Measurements from ENCODE around the gene RAI1. TPM values are rescaled to one million over a fixed set of nuclear protein-coding genes. Genes with fewer than 3 reads are reported as not detected.

RAI1 gene
- total RNA-seq, 2 donors from 2014 or later = 35.9 to 42.9 TPM

DNA sequence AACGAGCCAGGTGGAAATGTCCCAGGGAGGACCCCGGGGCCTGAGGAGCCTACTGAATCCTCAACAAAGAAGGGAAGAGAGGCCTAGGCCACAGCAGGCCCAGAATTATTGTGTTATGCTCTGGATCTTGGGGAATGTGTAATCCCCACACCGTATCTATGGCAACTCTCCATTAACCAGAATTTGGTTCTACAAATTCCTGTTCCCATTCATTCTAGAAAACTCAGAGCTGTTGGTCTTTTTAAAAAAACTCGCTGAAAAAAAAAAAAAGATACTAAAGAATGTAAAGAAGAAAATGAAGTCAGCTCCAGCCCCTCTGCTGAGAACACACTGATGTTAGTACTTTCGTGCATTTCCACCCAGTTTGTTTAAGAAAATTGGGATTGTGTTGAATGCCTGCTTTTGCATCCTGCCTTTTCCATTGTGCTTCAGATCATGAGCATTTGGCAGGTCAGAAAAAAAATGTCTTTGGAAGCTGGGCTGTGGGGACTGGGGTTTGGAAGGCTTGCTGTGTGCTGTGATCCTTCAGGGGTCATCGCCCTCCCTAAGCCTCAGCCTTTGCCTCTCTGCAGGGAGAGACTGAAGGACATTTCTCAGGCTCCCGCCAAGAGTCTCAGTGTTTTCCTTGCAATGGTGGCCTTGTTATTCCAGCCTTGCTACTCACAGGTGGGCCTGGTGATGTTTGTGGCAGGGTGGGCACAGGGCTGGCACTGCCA, 86.1 kb downstream of the RAI1 start:
- H3K4me3 Mint-ChIP-seq = no peak overlapping the region
- H3K36me3 Mint-ChIP-seq (ENCODE audit: low read depth) = peaks cover 16% of the 10 kb centered on the region
- Histone ChIP-seq H3K9me3 (ENCODE audit: control insufficient read depth, low read length) (no peaks in the 10 kb centered on the region), H3K27ac (ENCODE audit: low read depth, low read length) (peak overlapping the region; percentile 95), H3K27me3 (ENCODE audit: control insufficient read depth, insufficient read depth, low read length, poor library complexity, severe bottlenecking) (no peaks in the 10 kb centered on the region), H3K4me1 (ENCODE audit: control insufficient read depth, insufficient read depth, low read length) (peaks cover 4% of the 10 kb centered on the region), H3K9ac (ENCODE audit: extremely low read depth, low read length, poor library complexity, severe bottlenecking) (no peak overlapping the region), H3K36me3 (ENCODE audit: control insufficient read depth, insufficient read depth, low read length) (no peaks in the 10 kb centered on the region), H3K4me3 (ENCODE audit: low read length) (no peak overlapping the region)
- TF ChIP-seq, protein P1, sequence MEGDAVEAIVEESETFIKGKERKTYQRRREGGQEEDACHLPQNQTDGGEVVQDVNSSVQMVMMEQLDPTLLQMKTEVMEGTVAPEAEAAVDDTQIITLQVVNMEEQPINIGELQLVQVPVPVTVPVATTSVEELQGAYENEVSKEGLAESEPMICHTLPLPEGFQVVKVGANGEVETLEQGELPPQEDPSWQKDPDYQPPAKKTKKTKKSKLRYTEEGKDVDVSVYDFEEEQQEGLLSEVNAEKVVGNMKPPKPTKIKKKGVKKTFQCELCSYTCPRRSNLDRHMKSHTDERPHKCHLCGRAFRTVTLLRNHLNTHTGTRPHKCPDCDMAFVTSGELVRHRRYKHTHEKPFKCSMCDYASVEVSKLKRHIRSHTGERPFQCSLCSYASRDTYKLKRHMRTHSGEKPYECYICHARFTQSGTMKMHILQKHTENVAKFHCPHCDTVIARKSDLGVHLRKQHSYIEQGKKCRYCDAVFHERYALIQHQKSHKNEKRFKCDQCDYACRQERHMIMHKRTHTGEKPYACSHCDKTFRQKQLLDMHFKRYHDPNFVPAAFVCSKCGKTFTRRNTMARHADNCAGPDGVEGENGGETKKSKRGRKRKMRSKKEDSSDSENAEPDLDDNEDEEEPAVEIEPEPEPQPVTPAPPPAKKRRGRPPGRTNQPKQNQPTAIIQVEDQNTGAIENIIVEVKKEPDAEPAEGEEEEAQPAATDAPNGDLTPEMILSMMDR (conservative IDR thresholded peaks at IDR 0.05) = no peak
- peaks cover 2% of the 10 kb centered on the region for H3K27me3 Mint-ChIP-seq (ENCODE audit: insufficient read depth)
- H3K27ac Mint-ChIP-seq = no peak overlapping the region
- no peak for DNase-seq
- H3K4me1 Mint-ChIP-seq = peaks cover 5% of the 10 kb centered on the region
- H3K9me3 Mint-ChIP-seq = no peaks in the 10 kb centered on the region
- WGBS, 2 experiments (ENCODE audit: insufficient coverage in 1 of 2, insufficient read length in 1 of 2) = 84 to 91% methylated on average over 6 to 7 of the region's 7 CpGs

DNA sequence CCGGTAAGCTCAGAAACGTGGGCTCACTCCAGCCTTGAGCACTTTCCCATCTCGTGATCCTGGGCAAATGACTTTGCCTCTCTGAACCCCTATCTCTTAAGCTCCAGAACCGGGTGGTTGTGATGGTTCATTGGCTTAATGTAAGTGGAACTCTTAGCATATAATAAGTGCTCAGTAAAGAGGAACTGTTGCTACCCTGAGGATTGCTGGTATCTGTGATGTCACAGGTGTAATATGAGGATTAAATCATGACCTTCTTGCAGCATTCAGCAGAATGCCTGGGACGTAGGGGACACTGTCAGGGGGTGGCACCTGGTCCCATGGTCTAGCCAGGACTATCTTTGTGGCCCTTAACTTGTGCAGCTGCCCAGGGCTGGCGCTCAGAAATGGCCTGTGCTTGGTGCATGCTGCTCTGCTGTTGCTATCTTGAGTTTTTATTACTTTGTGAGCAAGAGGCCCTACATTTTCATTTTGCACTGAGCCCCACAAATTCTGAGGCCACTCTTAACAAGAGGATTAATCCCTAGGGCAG, 86.7 kb downstream of the RAI1 start:
- DNase-seq = no peak
- WGBS, 2 experiments (ENCODE audit: insufficient coverage in 1 of 2, insufficient read length in 1 of 2) = 88 to 93% methylated on average over 4 to 6 of the region's 6 CpGs
- peaks cover 4% of the 10 kb centered on the region for H3K4me1 ChIP-seq (ENCODE audit: control insufficient read depth, insufficient read depth, low read length)
- H3K4me3 ChIP-seq (ENCODE audit: low read length) = no peak overlapping the region
- H3K27ac Mint-ChIP-seq = no peak overlapping the region
- peaks cover 16% of the 10 kb centered on the region for H3K36me3 Mint-ChIP-seq (ENCODE audit: low read depth)
- TF ChIP-seq, protein P1 (conservative IDR thresholded peaks at IDR 0.05) = no peak
- no peaks in the 10 kb centered on the region for H3K9me3 Mint-ChIP-seq
- H3K27me3 ChIP-seq (ENCODE audit: control insufficient read depth, insufficient read depth, low read length, poor library complexity, severe bottlenecking) = no peaks in the 10 kb centered on the region
- H3K4me3 Mint-ChIP-seq = no peak overlapping the region
- H3K27me3 Mint-ChIP-seq (ENCODE audit: insufficient read depth) = peaks cover 3% of the 10 kb centered on the region
- no peak overlapping the region for H3K9ac ChIP-seq (ENCODE audit: extremely low read depth, low read length, poor library complexity, severe bottlenecking)
- peaks cover 5% of the 10 kb centered on the region for H3K4me1 Mint-ChIP-seq
- no peaks in the 10 kb centered on the region for H3K9me3 ChIP-seq (ENCODE audit: control insufficient read depth, low read length)
- H3K27ac ChIP-seq (ENCODE audit: low read depth, low read length) = peak overlapping the region; percentile 95
- H3K36me3 ChIP-seq (ENCODE audit: control insufficient read depth, insufficient read depth, low read length) = no peaks in the 10 kb centered on the region

DNA sequence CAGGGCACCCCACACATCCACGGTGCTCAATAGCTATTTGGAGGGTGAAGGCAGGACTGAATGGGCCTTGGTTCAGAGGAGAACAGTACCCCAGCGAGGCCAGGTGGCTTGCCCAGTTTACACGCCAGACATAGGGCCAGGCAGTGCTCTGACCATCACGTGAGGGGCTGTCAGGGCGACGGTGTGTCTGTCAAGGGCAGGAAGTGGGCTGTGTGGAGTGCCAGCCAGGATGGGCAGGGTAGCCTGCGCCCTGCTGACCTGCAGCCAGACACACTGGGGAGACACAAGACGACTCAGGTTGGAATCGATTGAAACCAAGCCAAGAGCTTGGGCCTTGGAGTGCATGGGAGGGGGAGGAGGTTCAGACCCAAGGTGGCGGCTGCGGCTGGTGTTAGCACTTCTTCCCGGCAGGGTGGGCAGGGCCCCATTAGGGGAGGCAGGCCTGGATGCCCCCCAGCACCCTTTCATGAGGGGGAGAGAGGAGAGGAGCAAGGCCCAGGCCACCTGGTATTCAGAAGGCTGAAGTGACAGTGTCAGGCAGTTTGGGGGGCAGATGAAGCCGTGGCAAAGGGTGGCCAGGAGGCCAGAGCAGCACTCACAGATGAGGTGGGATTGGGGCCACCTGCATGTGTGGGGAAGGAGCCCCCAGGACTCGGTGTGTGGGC, 87.3 kb downstream of the RAI1 start:
- Mint-ChIP-seq H3K27ac (no peak overlapping the region), H3K4me3 (no peak overlapping the region), H3K36me3 (ENCODE audit: low read depth) (peaks cover 14% of the 10 kb centered on the region), H3K4me1 (peaks cover 5% of the 10 kb centered on the region), H3K9me3 (no peaks in the 10 kb centered on the region), H3K27me3 (ENCODE audit: insufficient read depth) (peaks cover 3% of the 10 kb centered on the region)
- no peak for DNase-seq
- Histone ChIP-seq H3K36me3 (ENCODE audit: control insufficient read depth, insufficient read depth, low read length) (no peaks in the 10 kb centered on the region), H3K27ac (ENCODE audit: low read depth, low read length) (peak overlapping the region; percentile 51), H3K27me3 (ENCODE audit: control insufficient read depth, insufficient read depth, low read length, poor library complexity, severe bottlenecking) (no peaks in the 10 kb centered on the region), H3K9ac (ENCODE audit: extremely low read depth, low read length, poor library complexity, severe bottlenecking) (no peak overlapping the region), H3K4me1 (ENCODE audit: control insufficient read depth, insufficient read depth, low read length) (peaks cover 4% of the 10 kb centered on the region), H3K9me3 (ENCODE audit: control insufficient read depth, low read length) (no peaks in the 10 kb centered on the region), H3K4me3 (ENCODE audit: low read length) (no peak overlapping the region)
- WGBS, 2 experiments (ENCODE audit: insufficient coverage in 1 of 2, insufficient read length in 1 of 2) = 93 to 97% methylated on average over 9 to 14 of the region's 14 CpGs
- TF ChIP-seq, protein P1 (conservative IDR thresholded peaks at IDR 0.05) = no peak

All from endodermal cell (in vitro differentiated cells).